Measurements from ENCODE around the gene MYL7. TPM values are rescaled to one million over a fixed set of nuclear protein-coding genes. Genes with fewer than 3 reads are reported as not detected.

The MYL7 gene
- total and polyA plus RNA-seq, 10 donors = 0.22 to 1.6 TPM; not detected in 8

- TF ChIP-seq, protein P1, sequence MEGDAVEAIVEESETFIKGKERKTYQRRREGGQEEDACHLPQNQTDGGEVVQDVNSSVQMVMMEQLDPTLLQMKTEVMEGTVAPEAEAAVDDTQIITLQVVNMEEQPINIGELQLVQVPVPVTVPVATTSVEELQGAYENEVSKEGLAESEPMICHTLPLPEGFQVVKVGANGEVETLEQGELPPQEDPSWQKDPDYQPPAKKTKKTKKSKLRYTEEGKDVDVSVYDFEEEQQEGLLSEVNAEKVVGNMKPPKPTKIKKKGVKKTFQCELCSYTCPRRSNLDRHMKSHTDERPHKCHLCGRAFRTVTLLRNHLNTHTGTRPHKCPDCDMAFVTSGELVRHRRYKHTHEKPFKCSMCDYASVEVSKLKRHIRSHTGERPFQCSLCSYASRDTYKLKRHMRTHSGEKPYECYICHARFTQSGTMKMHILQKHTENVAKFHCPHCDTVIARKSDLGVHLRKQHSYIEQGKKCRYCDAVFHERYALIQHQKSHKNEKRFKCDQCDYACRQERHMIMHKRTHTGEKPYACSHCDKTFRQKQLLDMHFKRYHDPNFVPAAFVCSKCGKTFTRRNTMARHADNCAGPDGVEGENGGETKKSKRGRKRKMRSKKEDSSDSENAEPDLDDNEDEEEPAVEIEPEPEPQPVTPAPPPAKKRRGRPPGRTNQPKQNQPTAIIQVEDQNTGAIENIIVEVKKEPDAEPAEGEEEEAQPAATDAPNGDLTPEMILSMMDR (IDR thresholded peaks at IDR 0.05 in 8 of 11, conservative IDR thresholded peaks at IDR 0.05 in 3 of 11) = no peak
- TF ChIP-seq POLR2A (IDR thresholded peaks at IDR 0.05) (no peak), POLR2AphosphoS5 (IDR thresholded peaks at IDR 0.05) (no peak)
- H3K4me3 ChIP-seq = no peak overlapping the region
- no peaks in the 10 kb centered on the region for H3K36me3 ChIP-seq
- intact Hi-C loops (cut with DNase I; ENCODE audit: low total_unique reads) = no loop called here
- 75 to 89% (median 81%) methylated on average over 5 to 8 of the region's 8 CpGs for WGBS, 5 donors
- H3K27ac ChIP-seq = no peak overlapping the region
- no peaks in the 10 kb centered on the region for H3K27me3 ChIP-seq (replicated peaks in 1 of 7)
- no peaks in the 10 kb centered on the region for H3K4me1 ChIP-seq
- H3K9me3 ChIP-seq = no peaks in the 10 kb centered on the region
- peak; percentile 51 for DNase-seq
These were observed 2.4 kb downstream of the MYL7 start for GRCh38 chr7:44138698-44139097.

- no peak for DNase-seq
- WGBS, 5 donors = 87 to 96% (median 92%) methylated on average over 5 of the region's 5 CpGs
- no peaks in the 10 kb centered on the region for H3K36me3 ChIP-seq
- no peaks in the 10 kb centered on the region for H3K9me3 ChIP-seq
- TF ChIP-seq POLR2A (IDR thresholded peaks at IDR 0.05) (no peak), POLR2AphosphoS5 (IDR thresholded peaks at IDR 0.05) (no peak)
- H3K4me3 ChIP-seq = no peak overlapping the region
- H3K4me1 ChIP-seq = peaks cover 0 to 8% (median 0%) of the 10 kb centered on the region in 6 donors
- H3K27me3 ChIP-seq (replicated peaks in 1 of 7) = no peaks in the 10 kb centered on the region
- intact Hi-C loops (cut with DNase I; ENCODE audit: low total_unique reads) = no loop called here
- no peak overlapping the region for H3K27ac ChIP-seq
These were observed 4.4 kb downstream of the MYL7 start for GRCh38 chr7:44136731-44137130.

- no peaks in the 10 kb centered on the region for H3K27me3 ChIP-seq (replicated peaks in 1 of 7)
- no peak for DNase-seq
- no peaks in the 10 kb centered on the region for H3K36me3 ChIP-seq
- peaks cover 0 to 16% (median 0%) of the 10 kb centered on the region in 6 donors for H3K4me1 ChIP-seq
- intact Hi-C loops (cut with DNase I; ENCODE audit: low total_unique reads) = no loop called here
- 97 to 99% (median 97%) methylated on average over 4 of the region's 4 CpGs for WGBS, 5 donors
- H3K4me3 ChIP-seq = no peak overlapping the region
- no peak overlapping the region for H3K27ac ChIP-seq
- no peaks in the 10 kb centered on the region for H3K9me3 ChIP-seq
- no peak for TF ChIP-seq POLR2AphosphoS5 (IDR thresholded peaks at IDR 0.05)
- no peak for TF ChIP-seq POLR2A (IDR thresholded peaks at IDR 0.05)
- TF ChIP-seq, protein P1 (IDR thresholded peaks at IDR 0.05 in 8 of 11, conservative IDR thresholded peaks at IDR 0.05 in 3 of 11) = no peak
These were observed 6.0 kb downstream of the MYL7 start for GRCh38 chr7:44134943-44135628.

DNA sequence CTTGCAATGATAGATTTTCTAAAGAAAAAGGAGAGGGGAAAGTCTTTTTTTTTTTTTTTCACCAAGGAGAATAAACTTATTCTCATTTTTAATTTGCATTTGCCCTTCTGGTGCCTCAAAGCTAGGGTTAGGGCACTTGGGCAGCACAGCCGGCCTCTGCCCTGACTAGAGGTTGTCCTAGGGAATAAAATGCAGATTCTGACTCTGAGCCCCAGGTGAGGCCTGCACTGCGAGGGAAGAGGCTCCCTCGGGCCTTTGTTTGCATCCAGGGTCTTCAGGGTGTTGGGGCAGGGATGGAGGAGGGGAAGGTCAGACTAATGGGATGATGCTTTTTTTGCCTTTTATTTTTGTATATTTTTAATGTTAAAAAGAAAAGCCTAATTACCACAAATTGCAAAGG lies 7.8 kb downstream of the MYL7 start:
- WGBS, 5 donors = 63 to 91% (median 90%) methylated on average over 3 of the region's 3 CpGs
- Histone ChIP-seq H3K9me3 (no peaks in the 10 kb centered on the region), H3K27me3 (replicated peaks in 1 of 7) (no peaks in the 10 kb centered on the region)

More for the DNA sequence above, 7.8 kb downstream of the MYL7 start:
- DNase-seq = no peak
- intact Hi-C loops (cut with DNase I; ENCODE audit: low total_unique reads) = no loop called here
- H3K27ac ChIP-seq = no peak overlapping the region
- H3K4me3 ChIP-seq = no peak overlapping the region
- TF ChIP-seq, protein P1 (IDR thresholded peaks at IDR 0.05 in 8 of 11, conservative IDR thresholded peaks at IDR 0.05 in 3 of 11) = no peak
- TF ChIP-seq POLR2AphosphoS5 (IDR thresholded peaks at IDR 0.05) (no peak), POLR2A (IDR thresholded peaks at IDR 0.05) (no peak)
- H3K4me1 ChIP-seq = peaks cover 0 to 25% (median 0%) of the 10 kb centered on the region in 6 donors
- no peaks in the 10 kb centered on the region for H3K36me3 ChIP-seq

Data from spleen (tissue), 11 donors.